GM19452 (cell line): ENCODE measurements around the gene WASHC4.

Experiments
- ATAC-seq: cut with Tn5 transposase; IDR thresholded peaks from one replicate; pipeline ENCODE4 v1.9.1; 2021; ENCODE audit not compliant: unreplicated experiment

Gene WASHC4

DNA sequence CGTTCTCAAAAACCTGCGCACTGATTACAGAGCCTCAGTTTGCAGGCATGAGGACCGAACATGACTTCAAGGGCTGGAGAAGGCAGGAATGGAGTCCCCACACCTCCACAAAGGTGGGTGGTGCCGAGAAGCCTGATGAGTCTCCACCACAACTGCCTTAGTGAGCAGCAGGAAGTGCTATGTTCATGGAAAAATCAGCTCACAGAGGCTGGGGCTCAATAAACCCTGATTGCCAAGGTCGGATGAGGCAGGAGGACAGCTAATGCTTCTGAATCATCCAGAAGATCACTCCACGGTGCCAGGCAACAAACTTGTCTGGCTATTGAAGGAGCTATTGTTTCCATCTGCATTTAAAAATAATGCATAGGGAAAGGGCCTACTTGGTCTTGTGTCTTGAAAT lies 97.4 kb downstream of the WASHC4 start:
- no peak for ATAC-seq

DNA sequence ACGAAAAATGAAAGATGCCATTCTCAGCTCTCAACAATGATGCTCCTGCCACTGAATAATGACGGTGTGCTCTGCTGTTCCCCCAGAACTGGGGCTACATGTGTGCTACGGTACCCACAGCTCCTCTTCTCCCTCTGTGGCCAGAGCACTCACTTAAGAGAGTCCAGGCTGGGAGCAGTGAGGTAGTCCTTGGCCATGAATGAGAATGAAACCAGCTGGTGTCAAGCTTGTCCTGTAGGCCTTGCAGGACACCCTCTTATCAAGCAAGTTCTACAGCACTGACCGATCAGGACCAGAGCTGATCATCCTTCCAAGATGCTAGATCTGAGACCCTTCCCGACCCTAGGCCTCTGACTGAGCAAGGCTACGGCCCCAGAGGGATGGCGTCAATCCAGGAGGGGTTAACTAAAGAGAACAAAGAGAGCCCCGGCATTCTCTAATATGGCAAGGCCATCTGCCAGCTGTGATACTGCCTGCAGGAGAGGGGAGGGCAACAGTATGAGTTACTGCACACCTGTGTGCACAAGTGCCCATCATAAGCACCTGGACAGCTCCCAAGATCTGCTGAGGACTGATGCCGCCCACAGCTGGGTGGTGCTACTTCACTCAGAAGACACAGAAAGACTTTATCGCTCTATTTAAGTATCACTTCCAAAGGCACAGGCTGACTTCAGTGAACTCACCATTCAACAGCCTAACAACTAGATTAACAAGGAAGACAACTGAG lies 98.0 kb downstream of the WASHC4 start:
- no peak for ATAC-seq

DNA sequence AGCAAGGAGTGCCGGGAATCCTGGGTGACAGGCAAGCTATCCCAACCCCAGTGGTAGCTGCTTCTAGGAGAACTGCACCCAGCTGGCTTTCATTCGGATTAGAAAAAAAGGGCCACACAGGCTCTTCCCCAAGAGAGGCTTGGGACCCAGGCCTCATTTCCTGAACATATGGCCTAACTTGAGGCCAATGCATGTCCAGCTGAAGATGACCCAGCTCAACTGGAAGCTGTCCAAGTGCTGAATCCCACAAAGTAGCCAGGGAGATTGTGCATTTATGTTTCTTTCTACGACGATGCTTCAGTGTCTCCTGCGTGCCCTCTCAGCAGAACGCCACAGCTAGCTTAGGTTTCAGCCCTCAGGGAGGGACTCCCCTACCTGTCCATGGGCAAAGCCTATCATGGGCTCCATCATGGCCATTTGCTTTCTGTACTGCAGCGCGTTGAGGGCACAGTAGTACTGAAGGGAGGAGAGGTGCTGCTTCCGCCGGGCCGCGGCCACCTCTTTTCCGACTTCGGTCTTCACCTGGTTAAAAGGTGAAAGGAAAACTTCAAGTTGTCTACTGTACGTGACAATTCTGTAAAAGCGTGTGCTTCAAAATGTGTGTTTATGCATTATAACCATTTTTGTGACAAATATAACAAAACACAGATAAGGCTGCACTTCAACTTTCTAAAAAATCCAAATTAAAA lies 99.3 kb downstream of the WASHC4 start:
- ATAC-seq: no peak

GRCh38 chr12:105209091-105209490 lies 101.6 kb downstream of the WASHC4 start:
- ATAC-seq: no peak

DNA sequence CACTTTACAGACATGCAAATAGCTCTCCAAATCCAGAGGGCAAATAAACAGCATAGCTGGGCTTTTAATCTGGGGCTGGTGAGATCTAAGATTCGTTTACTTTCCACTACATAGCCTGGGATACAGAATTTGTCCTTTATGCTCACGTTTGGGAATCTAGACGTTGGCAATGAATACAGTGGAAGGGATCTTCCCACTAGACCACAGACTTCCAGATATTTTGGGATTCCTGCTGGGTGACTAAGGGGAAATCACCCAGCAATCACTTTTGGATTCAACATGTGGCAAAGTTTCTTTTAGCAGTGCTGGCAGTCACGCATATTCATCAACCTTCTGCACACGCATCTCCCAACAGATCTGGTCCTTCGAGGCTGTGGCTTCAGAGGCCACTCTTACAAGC lies 104.9 kb downstream of the WASHC4 start:
- ATAC-seq: no peak

DNA sequence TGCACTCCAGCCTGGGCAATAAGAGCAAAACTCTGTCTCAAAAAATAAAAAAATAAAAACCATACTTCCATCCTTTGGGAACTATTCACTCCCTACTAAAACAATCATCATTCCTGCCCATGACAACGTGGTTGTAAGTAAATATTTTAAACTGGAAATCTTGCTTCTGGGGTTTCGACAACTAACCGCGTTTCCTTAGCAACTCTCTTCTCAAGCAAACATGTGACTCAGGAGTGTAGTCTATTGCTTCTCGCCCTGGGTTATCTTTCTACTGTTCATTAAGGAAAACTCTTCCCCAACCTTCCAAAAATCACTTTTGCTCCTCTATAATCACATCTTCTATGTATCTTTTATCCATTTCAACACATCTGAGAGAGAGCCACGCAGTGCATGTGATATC lies 106.6 kb downstream of the WASHC4 start:
- ATAC-seq: no peak

- no peak for ATAC-seq
Observed at GRCh38 chr12:105214670-105215375, 107.3 kb downstream of the WASHC4 start.

- no peak for ATAC-seq
Observed at GRCh38 chr12:105218434-105218833, 110.9 kb downstream of the WASHC4 start.
